GM13976 (cell line): ENCODE data around the gene SLCO2A1.

Experiments used
- DNase-seq: peaks from one replicate; pipeline ENCODE4 v3.0.0; 2012; ENCODE audit warnings: low spot score
- in situ Hi-C: fragments of 300-500 bp; cut with MboI; formaldehyde crosslinking; loops from one replicate; pipeline ENCODE4 v1.12.0; 2022; ENCODE audit warnings: low sequenced_read_pairs, mixed read lengths, inconsistent platforms; ENCODE audit not compliant: unreplicated experiment
- TF ChIP-seq, protein P1 (sequence below): IDR thresholded peaks from 2 replicates; pipeline ENCODE4 v1.5.1; 2012; ENCODE audit warnings: borderline replicate concordance, mild to moderate bottlenecking; ENCODE audit not compliant: insufficient read depth; ENCODE audit errors: extremely low read depth, missing control alignments, control extremely low read depth

SLCO2A1 gene

DNA sequence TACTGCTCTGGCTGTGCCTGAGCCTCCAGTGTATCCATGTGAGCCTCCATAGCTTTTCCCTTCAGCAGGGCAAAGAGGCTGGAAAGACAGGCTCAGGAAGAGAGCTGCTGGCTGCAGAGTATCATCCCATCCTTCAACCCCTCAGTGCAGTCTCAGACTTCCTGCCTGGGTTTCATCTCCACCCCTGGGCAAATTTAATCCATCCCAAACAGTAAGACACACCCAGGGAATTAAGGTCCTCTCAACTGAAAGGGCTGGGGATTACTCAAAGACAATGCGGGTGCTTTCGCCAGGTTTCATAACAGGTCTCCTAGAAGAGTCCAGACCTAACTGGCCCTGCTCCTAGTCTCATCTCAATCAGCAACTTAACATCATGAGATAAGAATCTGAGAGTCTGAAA is 15.5 kb downstream of the SLCO2A1 start:
- in situ Hi-C loops: no loop called here
- DNase-seq: no peak
- TF ChIP-seq, protein P1, sequence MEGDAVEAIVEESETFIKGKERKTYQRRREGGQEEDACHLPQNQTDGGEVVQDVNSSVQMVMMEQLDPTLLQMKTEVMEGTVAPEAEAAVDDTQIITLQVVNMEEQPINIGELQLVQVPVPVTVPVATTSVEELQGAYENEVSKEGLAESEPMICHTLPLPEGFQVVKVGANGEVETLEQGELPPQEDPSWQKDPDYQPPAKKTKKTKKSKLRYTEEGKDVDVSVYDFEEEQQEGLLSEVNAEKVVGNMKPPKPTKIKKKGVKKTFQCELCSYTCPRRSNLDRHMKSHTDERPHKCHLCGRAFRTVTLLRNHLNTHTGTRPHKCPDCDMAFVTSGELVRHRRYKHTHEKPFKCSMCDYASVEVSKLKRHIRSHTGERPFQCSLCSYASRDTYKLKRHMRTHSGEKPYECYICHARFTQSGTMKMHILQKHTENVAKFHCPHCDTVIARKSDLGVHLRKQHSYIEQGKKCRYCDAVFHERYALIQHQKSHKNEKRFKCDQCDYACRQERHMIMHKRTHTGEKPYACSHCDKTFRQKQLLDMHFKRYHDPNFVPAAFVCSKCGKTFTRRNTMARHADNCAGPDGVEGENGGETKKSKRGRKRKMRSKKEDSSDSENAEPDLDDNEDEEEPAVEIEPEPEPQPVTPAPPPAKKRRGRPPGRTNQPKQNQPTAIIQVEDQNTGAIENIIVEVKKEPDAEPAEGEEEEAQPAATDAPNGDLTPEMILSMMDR: no peak

DNA sequence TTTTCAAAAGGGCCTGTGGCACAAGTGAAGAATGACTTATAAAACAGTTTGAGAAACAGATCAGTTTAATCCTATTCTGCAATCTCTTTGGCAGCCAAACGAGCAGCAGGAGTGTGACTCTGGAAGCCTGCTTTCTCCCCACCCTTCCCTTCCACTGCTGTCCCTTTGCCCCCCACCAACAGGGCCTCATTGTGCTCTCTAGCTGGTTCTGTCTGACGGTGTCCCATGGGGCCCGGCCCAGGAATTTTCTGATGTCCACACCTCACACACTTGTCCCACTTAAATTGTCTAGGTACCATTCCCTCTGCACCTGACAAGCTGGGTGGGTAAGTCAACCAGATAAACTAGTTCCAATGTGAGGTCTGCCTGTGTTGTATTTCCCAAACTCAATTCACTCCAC is 16.4 kb downstream of the SLCO2A1 start:
- no peak for DNase-seq
- TF ChIP-seq, protein P1: no peak
- in situ Hi-C loops: no loop called here

DNA sequence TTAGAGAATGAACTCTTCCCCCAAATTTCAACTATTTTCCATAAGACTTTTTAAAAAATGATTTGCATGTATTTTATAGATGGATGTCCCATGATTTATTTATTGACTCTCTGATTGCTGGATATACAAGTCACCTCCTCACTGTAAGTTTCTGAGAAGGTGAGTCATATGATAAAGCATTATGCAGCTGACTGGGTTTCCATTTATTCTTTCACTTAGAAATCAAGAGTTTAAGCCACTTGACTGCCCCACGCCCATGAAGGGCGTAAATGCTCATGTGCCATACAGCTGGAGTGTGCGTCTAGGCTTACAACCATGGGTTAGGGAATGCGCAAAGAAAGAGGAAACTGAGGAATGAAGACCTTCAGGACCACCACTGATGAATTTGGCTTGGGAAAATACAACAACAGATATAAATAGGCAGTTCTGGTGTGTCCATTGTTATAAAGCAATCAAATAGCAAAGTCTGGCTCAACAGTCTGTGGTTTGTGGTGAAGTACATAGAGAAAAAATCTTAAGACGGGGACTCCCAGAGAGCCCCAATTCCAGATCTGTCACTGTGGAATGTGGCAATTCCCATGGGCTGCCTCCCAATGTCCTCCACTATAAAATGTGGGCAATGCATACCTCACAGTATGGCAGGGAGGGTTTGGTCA is 20.3 kb downstream of the SLCO2A1 start:
- DNase-seq: no peak
- in situ Hi-C loops: no loop called here
- TF ChIP-seq, protein P1: no peak

DNA sequence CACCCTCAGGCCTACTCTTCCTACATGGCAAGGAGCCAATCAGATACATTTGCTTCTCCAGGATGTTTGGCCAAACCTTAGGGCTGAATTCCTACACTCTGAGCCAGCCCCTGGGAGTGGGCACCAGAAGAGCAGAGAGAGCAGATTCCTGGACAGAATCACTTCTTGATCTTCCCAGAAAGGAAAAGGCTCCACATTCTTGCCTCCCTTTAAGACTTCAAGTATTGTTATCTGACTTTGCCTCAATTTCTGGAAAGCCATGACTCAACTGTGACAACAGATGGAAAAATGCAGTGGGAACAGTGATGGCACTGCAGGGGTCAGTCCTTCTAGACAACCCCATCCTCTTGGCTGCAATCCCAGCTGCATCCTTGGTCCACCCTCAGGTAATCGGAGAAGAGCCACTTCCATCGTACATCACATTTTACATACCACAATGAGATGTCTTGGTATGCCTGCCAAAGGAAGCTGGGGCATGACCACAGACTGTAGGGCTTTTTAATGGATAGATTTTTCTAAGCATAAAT is 21.0 kb downstream of the SLCO2A1 start:
- TF ChIP-seq, protein P1: no peak
- in situ Hi-C loops: no loop called here
- DNase-seq: no peak

DNA sequence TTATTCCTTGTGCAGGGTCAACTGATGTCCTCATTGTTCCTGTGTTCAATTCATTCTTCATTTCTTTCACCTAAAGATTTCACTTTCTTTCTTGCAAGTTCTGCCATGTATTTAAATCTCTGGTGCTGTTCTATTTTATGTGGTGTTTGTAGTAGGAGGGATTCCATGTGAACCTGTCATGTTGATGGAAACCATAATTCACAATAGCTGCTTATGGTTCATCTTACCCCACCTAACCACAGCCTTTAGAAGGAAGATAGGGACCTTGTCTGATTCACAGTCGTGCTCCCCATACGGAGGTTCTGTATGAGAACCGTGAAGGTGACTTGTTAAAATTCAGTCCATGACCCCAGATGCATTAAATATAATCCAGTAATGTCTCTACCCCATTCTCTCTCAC is 21.9 kb downstream of the SLCO2A1 start:
- no peak for DNase-seq
- TF ChIP-seq, protein P1: no peak
- in situ Hi-C loops: no loop called here

DNA sequence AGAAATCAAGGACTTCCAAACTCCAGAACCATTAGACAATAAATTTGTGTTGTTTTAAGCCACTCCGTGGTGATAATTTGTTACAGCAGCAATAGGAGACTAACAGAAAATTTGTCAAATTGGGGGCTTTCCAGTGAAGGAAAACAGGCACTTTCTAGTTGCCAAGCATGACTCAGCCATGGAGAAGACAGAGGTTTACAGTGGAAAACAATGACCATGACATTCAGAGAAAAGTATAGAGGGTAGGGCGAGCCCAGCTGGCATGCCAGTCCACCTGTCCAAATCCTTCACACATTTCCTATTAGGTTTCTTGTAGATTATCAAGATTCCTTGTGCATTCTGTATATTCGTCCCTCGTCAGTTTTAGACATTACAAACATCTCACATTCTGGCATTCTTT is 24.9 kb downstream of the SLCO2A1 start:
- in situ Hi-C loops: no loop called here
- no peak for DNase-seq
- TF ChIP-seq, protein P1: no peak

DNA sequence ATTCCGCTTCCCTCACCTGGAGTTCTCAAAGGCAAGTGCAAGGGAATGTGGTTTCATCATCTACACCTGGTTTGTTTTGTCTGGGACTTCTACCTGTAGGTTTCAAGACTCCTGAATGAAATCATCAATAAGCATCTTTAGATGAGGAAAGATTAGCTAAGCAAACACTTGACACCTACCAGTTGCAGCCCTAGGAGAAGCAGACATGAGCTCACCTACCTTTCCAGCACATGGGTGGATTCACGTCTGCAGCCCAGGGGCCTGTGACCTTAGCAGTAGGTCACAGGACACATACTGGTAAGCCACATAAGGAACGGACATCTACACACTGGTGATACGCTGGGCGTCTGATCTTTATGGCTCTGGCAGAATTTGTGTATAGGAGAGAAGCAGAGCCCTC is 26.7 kb downstream of the SLCO2A1 start:
- in situ Hi-C loops: no loop called here
- DNase-seq: no peak
- TF ChIP-seq, protein P1: no peak
